ENCODE measurements around the gene GIT2.

GIT2 gene

DNA sequence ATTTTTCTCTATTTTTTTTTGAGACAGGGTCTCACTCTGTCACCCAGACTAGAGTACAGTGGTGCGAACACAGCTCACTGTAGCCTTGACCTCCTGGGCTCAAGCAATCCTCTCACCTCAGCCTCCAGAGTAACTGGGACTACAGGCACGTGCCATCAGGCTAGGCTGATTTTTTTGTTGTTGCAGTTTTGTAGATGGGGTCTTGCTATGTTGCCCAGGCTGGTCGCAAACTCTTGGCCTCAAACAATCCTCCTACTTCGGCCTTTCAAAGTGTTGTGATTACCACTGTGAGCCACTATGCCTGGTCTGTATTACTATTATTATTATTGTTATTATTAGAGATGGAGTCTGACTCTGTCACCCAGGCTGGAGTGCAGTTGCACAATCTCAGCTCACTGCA lies 23.3 kb downstream of the GIT2 start:
- DNase-seq (ENCODE audit: insufficient read length, low spot score), result no peak
- no peak for TF ChIP-seq CTCF (IDR thresholded peaks at IDR 0.05; ENCODE audit: insufficient read depth, missing control alignments)
- no peak for FAIRE-seq

DNA sequence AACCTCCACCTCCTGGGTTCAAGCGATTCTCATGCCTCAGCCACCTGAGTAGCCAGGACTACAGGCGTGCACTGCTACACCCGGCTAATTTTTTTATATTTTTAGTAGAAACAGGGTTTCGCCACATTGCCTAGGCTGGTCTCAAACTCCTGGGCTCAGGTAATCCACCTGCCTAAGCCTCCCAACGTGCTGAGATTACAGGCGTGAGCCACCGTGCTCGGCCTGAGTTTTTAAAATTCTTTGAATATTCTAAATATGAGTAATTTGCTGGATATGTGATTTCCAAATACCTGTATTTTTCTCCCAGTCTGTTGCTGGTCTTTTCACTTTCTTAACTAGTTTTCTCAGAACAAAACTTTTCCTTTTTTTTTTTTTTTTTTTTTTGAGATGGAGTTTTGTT lies 27.4 kb downstream of the GIT2 start:
- FAIRE-seq (no peak), DNase-seq (ENCODE audit: insufficient read length, low spot score) (no peak)
- TF ChIP-seq CTCF (IDR thresholded peaks at IDR 0.05; ENCODE audit: insufficient read depth, missing control alignments), result no peak

DNA sequence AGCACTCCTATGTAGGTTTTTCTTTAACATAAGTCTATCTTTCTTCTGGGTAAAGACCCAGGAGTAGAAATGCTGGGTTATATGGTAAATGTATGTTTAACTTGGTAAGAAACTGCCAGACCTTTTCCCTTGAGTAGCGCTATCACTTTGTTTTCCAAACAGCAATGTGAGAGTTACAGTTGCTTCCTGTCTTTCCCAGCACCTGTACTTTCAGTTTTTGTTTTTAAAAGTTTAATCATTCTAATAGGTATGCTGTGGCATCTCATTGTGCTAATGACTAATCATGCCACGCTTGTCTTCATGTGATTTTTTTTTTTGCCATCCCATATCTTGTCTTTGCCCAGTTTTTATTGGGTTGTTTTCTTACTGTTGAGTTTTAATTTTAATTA lies 28.1 kb downstream of the GIT2 start:
- DNase-seq (ENCODE audit: insufficient read length, low spot score), result no peak
- FAIRE-seq, result no peak
- no peak for TF ChIP-seq CTCF (IDR thresholded peaks at IDR 0.05; ENCODE audit: insufficient read depth, missing control alignments)

- FAIRE-seq, result no peak
- no peak for DNase-seq (ENCODE audit: insufficient read length, low spot score)
- TF ChIP-seq CTCF (IDR thresholded peaks at IDR 0.05; ENCODE audit: insufficient read depth, missing control alignments), result no peak
Measured at GRCh38 chr12:109967383-109968031, 28.7 kb downstream of the GIT2 start.

- TF ChIP-seq CTCF (IDR thresholded peaks at IDR 0.05; ENCODE audit: insufficient read depth, missing control alignments), result no peak
- no peak for FAIRE-seq
Measured at GRCh38 chr12:109966546-109966945, 29.6 kb downstream of the GIT2 start.

DNA sequence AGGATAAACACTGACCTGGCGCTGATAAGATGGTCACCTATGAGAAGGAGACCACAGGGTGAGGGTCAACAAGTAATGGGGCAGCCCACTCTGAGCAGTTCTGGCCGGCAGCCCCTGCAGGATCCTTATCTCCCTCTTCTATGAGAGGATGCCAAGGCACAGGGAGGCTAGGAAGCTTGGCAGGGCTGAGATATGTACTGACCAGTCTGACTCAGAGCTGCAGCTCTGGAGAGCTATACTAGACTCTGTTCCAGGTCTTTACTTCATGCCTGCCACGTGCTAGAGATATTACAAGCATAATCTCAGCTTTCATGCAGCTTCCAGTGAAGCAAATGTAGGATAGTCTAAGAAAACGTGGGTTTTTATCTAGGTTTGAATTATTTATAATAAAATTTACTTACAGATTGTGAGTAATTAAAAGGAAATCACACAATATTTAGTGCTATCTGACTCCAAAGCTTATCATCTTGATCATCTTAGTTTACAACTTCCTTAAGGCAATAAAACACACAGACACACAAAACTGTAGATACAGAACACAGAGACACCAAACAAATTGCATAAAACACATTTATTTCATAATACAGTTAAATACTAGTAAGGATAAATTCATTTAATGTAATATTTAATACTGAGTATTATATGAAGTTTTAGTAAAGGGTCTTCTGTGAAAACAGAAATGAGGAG lies 32.3 kb downstream of the GIT2 start:
- DNase-seq (ENCODE audit: insufficient read length, low spot score), result no peak
- TF ChIP-seq CTCF (IDR thresholded peaks at IDR 0.05; ENCODE audit: insufficient read depth, missing control alignments), result no peak
- FAIRE-seq, result no peak

More at GRCh38 chr12:109966546-109966945, 29.6 kb downstream of the GIT2 start:
- DNase-seq (ENCODE audit: insufficient read length, low spot score), result no peak

DNA sequence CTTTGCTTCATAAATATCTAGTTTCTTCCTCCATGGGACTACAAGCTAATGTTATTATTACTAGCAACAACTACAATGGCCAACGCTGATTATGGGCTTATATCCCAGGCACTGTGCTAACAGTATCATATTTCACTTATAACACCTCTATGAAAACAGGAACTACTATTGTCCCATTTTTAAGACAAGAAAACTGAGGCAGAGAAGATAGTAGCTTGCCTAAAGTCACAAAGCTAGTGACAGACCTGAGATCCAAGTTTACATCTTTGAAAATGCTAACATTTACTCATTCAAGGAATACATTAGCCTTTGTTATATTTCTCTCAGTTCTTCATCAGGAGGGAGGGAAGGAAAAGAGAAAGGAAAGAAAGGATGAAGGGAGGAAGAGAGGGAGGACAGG lies 32.8 kb downstream of the GIT2 start:
- DNase-seq (ENCODE audit: insufficient read length, low spot score), result no peak
- no peak for TF ChIP-seq CTCF (IDR thresholded peaks at IDR 0.05; ENCODE audit: insufficient read depth, missing control alignments)
- FAIRE-seq, result no peak

Measured in D721Med (cell line).